SHP77 (cell line): ENCODE data around the gene WDR59.
"Not testable (repeated sequence)": the region's sequence is repeated elsewhere in the genome, so short reads cannot be mapped to it uniquely, and the experiment has no call there.

Experiments used
- DNase-seq, 2 experiments: peaks; one replicate each; lab custom pipeline; 2025; lab: John Stamatoyannopoulos, UW

The WDR59 gene

GRCh38 chr16:74852500-74852875 lies 132.4 kb downstream of the WDR59 start:
- no peak for DNase-seq

- DNase-seq: no peak
Observed at GRCh38 chr16:74850027-74850426, 134.9 kb downstream of the WDR59 start.

- DNase-seq: no peak
Observed at GRCh38 chr16:74847202-74847601, 137.7 kb downstream of the WDR59 start.

- no peak for DNase-seq
Observed at GRCh38 chr16:74846714-74847113, 138.2 kb downstream of the WDR59 start.

- no peak for DNase-seq
Observed at GRCh38 chr16:74844041-74844980, 140.6 kb downstream of the WDR59 start.

GRCh38 chr16:74843381-74844035 lies 141.4 kb downstream of the WDR59 start:
- not testable (repeated sequence) for DNase-seq

- no peak for DNase-seq
Observed at GRCh38 chr16:74842413-74842812, 142.5 kb downstream of the WDR59 start.

- no peak for DNase-seq
Observed at GRCh38 chr16:74841904-74842303, 143.0 kb downstream of the WDR59 start.

- no peak for DNase-seq
Observed at GRCh38 chr16:74841469-74841868, 143.5 kb downstream of the WDR59 start.

GRCh38 chr16:74837056-74837455 lies 147.9 kb downstream of the WDR59 start:
- no peak for DNase-seq

- DNase-seq: no peak
Observed at GRCh38 chr16:74836111-74836671, 148.7 kb downstream of the WDR59 start.

- no peak for DNase-seq
Observed at GRCh38 chr16:74832228-74832627, 152.7 kb downstream of the WDR59 start.

GRCh38 chr16:74831467-74831866 lies 153.5 kb downstream of the WDR59 start:
- no peak for DNase-seq

GRCh38 chr16:74830648-74831047 lies 154.3 kb downstream of the WDR59 start:
- DNase-seq: no peak

- DNase-seq: no peak
Observed at GRCh38 chr16:74829637-74830036, 155.3 kb downstream of the WDR59 start.

- no peak for DNase-seq
Observed at GRCh38 chr16:74825941-74826340, 159.0 kb downstream of the WDR59 start.

- DNase-seq: no peak
Observed at GRCh38 chr16:74825016-74825415, 159.9 kb downstream of the WDR59 start.
